ENCODE measurements around the gene TUBD1. TPM values are rescaled to one million over a fixed set of nuclear protein-coding genes. Genes with fewer than 3 reads are reported as not detected.

Gene TUBD1
- total and polyA plus RNA-seq, 7 experiments from 2014 or later = 8.2 to 42.1 (median 25.5) TPM

DNA sequence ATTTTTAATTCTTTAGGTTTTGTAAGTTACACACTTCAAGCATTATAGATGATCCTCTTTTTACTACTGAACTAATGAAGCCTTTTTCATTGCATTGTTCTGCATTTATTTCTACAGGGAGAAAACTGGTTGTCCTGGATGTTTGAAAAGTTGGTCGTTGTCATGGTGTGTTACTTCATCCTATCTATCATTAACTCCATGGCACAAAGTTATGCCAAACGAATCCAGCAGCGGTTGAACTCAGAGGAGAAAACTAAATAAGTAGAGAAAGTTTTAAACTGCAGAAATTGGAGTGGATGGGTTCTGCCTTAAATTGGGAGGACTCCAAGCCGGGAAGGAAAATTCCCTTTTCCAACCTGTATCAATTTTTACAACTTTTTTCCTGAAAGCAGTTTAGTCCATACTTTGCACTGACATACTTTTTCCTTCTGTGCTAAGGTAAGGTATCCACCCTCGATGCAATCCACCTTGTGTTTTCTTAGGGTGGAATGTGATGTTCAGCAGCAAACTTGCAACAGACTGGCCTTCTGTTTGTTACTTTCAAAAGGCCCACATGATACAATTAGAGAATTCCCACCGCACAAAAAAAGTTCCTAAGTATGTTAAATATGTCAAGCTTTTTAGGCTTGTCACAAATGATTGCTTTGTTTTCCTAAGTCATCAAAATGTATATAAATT is 53.0 kb downstream of the TUBD1 start:
- Mint-ChIP-seq H3K36me3 (peaks cover 0 to 55% (median 22%) of the 10 kb centered on the region in 5 donors), H3K4me3 (peak overlapping the region; percentile 83 to 100 (median 95)), H3K27me3 (peaks cover 0 to 20% (median 0%) of the 10 kb centered on the region in 5 donors), H3K9me3 (no peaks in the 10 kb centered on the region), H3K4me1 (peaks cover 19 to 69% (median 53%) of the 10 kb centered on the region in 7 donors), H3K27ac (peak overlapping the region; percentile 90 to 99 (median 96))
- peaks cover 0 to 4% (median 0%) of the 10 kb centered on the region in 3 experiments for H3K36me3 ChIP-seq (ENCODE audit: control insufficient read depth in 2 of 3, insufficient read depth in 3 of 3, low read length in 3 of 3)
- H3K4me1 ChIP-seq (ENCODE audit: control insufficient read depth in 2 of 2, insufficient read depth in 2 of 2, low read length in 2 of 2) = peaks cover 14% of the 10 kb centered on the region in 2 donors
- no peaks in the 10 kb centered on the region for H3K27me3 ChIP-seq (ENCODE audit: control insufficient read depth in 2 of 2, insufficient read depth in 2 of 2, low read length in 2 of 2)
- POLR2A ChIA-PET = interaction anchor here (1.0 to 2.4 kb wide), 4 partner anchors 9 to 13 kb away, joined by 4 to 13 read pairs (median 7); no protein-coding TSS in a partner anchor
- no peak for ATAC-seq
- H3K27ac ChIP-seq (ENCODE audit: low read depth, low read length) = peak overlapping the region; percentile 88
- H3K9me3 ChIP-seq (ENCODE audit: control insufficient read depth in 2 of 3, low read length in 3 of 3) = no peaks in the 10 kb centered on the region
- CTCF ChIA-PET = interaction anchor here (0.6 to 2.0 kb wide), 3 partner anchors 19 to 86 kb away, joined by 3 to 10 read pairs (median 4); no protein-coding TSS in a partner anchor
- intact Hi-C loops (cut with micrococcal nuclease) = loop anchor here (1.0 to 5.0 kb wide), 3 partner anchors 86 to 1507 kb away; partner anchors contain the start of gene CLTC (in 1 of the 2)
- peak overlapping the region; percentile 72 for H3K4me3 ChIP-seq (ENCODE audit: low read length)
- no peak for DNase-seq

DNA sequence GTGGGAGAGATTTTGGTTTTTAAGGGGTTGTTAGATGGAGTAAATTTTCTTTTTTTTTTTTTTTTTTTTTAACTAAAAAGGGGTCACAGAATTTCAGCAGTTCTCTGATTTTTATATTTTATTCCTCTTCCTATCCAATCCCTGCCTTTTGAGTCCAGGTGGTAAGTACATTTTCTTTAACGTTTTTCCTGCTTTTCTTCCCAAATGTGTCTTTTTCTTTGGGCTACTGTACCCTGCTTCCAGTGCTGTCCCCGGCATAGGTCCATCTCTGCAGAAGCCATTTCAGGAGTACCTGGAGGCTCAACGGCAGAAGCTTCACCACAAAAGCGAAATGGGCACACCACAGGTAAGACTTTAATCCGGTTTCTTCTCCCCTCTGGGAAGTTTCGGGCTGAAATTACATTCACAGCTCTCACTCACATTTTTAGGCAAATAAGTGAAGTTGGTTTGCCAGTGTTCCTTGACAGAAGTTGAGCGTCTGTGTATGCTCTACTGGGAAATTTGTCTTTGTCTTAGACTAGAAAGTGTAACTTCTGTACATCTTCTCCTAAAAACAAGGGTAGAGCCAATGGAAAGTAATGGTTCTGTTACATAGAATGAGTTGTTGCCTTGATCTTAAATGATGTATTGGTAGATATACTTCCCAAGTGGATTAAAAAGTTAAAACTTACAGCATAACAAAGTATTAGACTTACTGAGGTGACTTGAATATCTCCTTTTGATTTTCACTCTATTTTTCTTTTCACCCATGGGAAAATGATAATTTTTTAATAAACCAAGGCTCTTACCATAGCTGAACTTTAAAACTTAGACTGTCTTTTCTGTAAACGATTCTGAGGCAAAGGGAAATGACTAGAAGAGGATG is 54.5 kb downstream of the TUBD1 start:
- Mint-ChIP-seq H3K9me3 (no peaks in the 10 kb centered on the region), H3K27ac (peak overlapping the region; percentile 90 to 99 (median 96)), H3K4me3 (peak overlapping the region; percentile 83 to 100 (median 95)), H3K4me1 (peaks cover 16 to 69% (median 52%) of the 10 kb centered on the region in 7 donors), H3K27me3 (peaks cover 0 to 20% (median 0%) of the 10 kb centered on the region in 5 donors), H3K36me3 (peaks cover 0 to 57% (median 25%) of the 10 kb centered on the region in 5 donors)
- intact Hi-C loops (cut with micrococcal nuclease) = loop anchor here in 1 of 2 donors (5.0 kb wide), 1 partner anchor 221 kb away; the partner anchor contains the start of gene CLTC
- ATAC-seq = no peak
- no peaks in the 10 kb centered on the region for H3K9me3 ChIP-seq (ENCODE audit: control insufficient read depth in 2 of 3, low read length in 3 of 3)
- H3K4me3 ChIP-seq (ENCODE audit: low read length) = peak overlapping the region; percentile 72
- CTCF ChIA-PET = interaction anchor here (0.6 to 2.0 kb wide), 4 partner anchors 12 to 124 kb away, joined by 3 to 10 read pairs (median 3); no protein-coding TSS in a partner anchor
- no peaks in the 10 kb centered on the region for H3K27me3 ChIP-seq (ENCODE audit: control insufficient read depth in 2 of 2, insufficient read depth in 2 of 2, low read length in 2 of 2)
- POLR2A ChIA-PET = interaction anchor here (0.6 to 2.4 kb wide), 14 partner anchors 8 to 219 kb away, joined by 3 to 13 read pairs (median 4); partner anchors contain the start of genes CLTC, RPS6KB1 and TUBD1
- peaks cover 7 to 14% of the 10 kb centered on the region in 2 donors for H3K4me1 ChIP-seq (ENCODE audit: control insufficient read depth in 2 of 2, insufficient read depth in 2 of 2, low read length in 2 of 2)
- H3K36me3 ChIP-seq (ENCODE audit: control insufficient read depth in 2 of 3, insufficient read depth in 3 of 3, low read length in 3 of 3) = peaks cover 0 to 4% (median 0%) of the 10 kb centered on the region in 3 experiments
- H3K27ac ChIP-seq (ENCODE audit: low read depth, low read length) = peak overlapping the region; percentile 88
- DNase-seq = peak in 3 of 9 donors; percentile 10 to 53 (median 21)

DNA sequence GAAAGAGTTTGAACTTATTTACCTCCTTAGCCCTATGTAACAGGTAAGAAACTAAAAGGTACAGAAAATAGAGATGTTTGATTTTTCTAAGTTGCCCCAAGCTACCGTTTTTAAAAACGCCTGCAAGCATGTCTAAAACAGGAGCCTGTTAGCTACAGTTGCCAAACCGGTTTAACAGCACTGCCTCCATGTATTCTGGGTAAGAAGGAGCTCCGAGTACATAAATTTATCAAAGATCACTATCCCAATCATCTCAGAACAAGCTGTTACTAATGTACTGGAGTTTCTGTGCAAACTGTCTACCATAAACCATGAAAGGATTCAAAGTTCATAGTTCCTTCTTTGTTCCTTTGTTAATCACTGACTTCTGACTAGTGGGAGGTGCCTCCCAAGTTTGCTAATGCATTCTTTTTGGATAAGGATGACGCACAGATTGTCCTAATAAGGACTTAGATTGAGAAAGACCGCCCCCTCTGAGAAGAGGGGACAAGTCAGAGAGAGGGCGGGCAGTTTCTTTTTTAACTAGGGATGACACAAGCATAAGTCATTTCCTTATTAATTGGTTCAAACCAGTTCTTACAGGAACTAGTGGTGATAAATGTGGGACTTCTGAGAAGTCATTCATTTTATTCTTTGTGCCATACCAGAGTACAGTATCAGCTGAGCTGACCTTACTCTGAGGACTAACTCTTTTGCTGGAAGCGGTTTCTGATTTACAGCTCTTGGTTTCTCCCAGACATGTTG is 55.3 kb downstream of the TUBD1 start:
- H3K4me3 ChIP-seq (ENCODE audit: low read length) = peak overlapping the region; percentile 72
- ChIA-PET POLR2A (interaction anchor here (0.7 to 2.1 kb wide), 10 partner anchors 8 to 218 kb away, joined by 3 to 7 read pairs (median 4); partner anchors contain the start of genes CLTC, RPS6KB1 and TUBD1), CTCF (interaction anchor here (0.6 to 2.0 kb wide), 4 partner anchors 22 to 124 kb away, joined by 3 to 10 read pairs (median 3); no protein-coding TSS in a partner anchor)
- H3K27me3 ChIP-seq (ENCODE audit: control insufficient read depth in 2 of 2, insufficient read depth in 2 of 2, low read length in 2 of 2) = no peaks in the 10 kb centered on the region
- H3K27me3 Mint-ChIP-seq = peaks cover 0 to 17% (median 0%) of the 10 kb centered on the region in 5 donors
- H3K36me3 ChIP-seq (ENCODE audit: control insufficient read depth in 2 of 3, insufficient read depth in 3 of 3, low read length in 3 of 3) = peaks cover 0 to 4% (median 0%) of the 10 kb centered on the region in 3 experiments
- peaks cover 6 to 14% of the 10 kb centered on the region in 2 donors for H3K4me1 ChIP-seq (ENCODE audit: control insufficient read depth in 2 of 2, insufficient read depth in 2 of 2, low read length in 2 of 2)
- peak overlapping the region; percentile 88 for H3K27ac ChIP-seq (ENCODE audit: low read depth, low read length)
- H3K27ac Mint-ChIP-seq = peak overlapping the region; percentile 90 to 99 (median 96)
- H3K36me3 Mint-ChIP-seq = peaks cover 0 to 51% (median 21%) of the 10 kb centered on the region in 5 donors
- H3K4me1 Mint-ChIP-seq = peaks cover 14 to 69% (median 49%) of the 10 kb centered on the region in 7 donors
- DNase-seq (peak in 8 of 9 donors; percentile 51 to 91 (median 74)), ATAC-seq (peak; percentile 94)
- intact Hi-C loops (cut with micrococcal nuclease) = loop anchor here (1.0 to 5.0 kb wide), 7 partner anchors 8 to 220 kb away; partner anchors contain the start of genes CLTC (in 2 of the 2) and RPS6KB1 (in 1 of the 2)
- peak overlapping the region; percentile 83 to 100 (median 95) for H3K4me3 Mint-ChIP-seq
- no peaks in the 10 kb centered on the region for H3K9me3 Mint-ChIP-seq
- no peaks in the 10 kb centered on the region for H3K9me3 ChIP-seq (ENCODE audit: control insufficient read depth in 2 of 3, low read length in 3 of 3)

DNA sequence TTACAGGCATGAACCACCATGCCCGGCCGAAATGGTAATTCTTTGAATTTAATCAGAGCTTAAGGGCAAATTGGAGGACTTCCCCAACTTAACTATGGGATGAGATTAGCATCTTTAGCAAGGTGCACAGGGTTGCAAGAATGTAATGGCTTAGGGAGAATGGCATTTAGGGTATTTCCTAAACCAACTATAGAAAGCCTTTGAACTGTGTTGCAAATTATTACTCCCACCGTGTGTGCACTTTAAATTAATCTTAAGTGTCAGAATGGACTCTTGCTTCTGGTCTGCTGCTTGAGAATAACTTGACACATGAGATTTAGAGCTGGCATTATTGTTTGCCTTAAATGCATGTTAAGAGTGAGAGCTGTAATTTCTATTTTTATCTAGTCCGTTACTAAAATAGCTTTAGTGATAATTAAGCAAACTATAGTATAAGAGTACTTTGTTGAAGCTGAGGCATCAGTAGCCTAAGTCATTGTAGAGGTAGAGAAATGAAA is 59.8 kb downstream of the TUBD1 start:
- Histone ChIP-seq H3K27me3 (ENCODE audit: control insufficient read depth in 2 of 2, insufficient read depth in 2 of 2, low read length in 2 of 2) (no peaks in the 10 kb centered on the region), H3K27ac (ENCODE audit: low read depth, low read length) (no peak overlapping the region), H3K4me1 (ENCODE audit: control insufficient read depth in 2 of 2, insufficient read depth in 2 of 2, low read length in 2 of 2) (peaks cover 12 to 31% of the 10 kb centered on the region in 2 donors), H3K4me3 (ENCODE audit: low read length) (no peak overlapping the region), H3K9me3 (ENCODE audit: control insufficient read depth in 2 of 3, low read length in 3 of 3) (no peaks in the 10 kb centered on the region), H3K36me3 (ENCODE audit: control insufficient read depth in 2 of 3, insufficient read depth in 3 of 3, low read length in 3 of 3) (no peaks in the 10 kb centered on the region)
- DNase-seq (no peak), ATAC-seq (no peak)
- CTCF ChIA-PET = interaction anchor here (0.8 to 1.0 kb wide), 2 partner anchors 29 to 79 kb away, joined by 3 read pairs; no protein-coding TSS in a partner anchor
- intact Hi-C loops (cut with micrococcal nuclease) = no loop called here
- Mint-ChIP-seq H3K36me3 (peaks cover 0 to 10% (median 4%) of the 10 kb centered on the region in 5 donors), H3K4me1 (peaks cover 12 to 71% (median 35%) of the 10 kb centered on the region in 7 donors), H3K4me3 (peak overlapping the region in 1 of 10 donors; percentile 48), H3K27ac (peak overlapping the region in 7 of 9 donors; percentile 2 to 80 (median 36)), H3K27me3 (no peaks in the 10 kb centered on the region), H3K9me3 (no peaks in the 10 kb centered on the region)
- POLR2A ChIA-PET = interaction anchor here (0.7 to 0.9 kb wide), 2 partner anchors 21 to 56 kb away, joined by 3 to 4 read pairs; no protein-coding TSS in a partner anchor

DNA sequence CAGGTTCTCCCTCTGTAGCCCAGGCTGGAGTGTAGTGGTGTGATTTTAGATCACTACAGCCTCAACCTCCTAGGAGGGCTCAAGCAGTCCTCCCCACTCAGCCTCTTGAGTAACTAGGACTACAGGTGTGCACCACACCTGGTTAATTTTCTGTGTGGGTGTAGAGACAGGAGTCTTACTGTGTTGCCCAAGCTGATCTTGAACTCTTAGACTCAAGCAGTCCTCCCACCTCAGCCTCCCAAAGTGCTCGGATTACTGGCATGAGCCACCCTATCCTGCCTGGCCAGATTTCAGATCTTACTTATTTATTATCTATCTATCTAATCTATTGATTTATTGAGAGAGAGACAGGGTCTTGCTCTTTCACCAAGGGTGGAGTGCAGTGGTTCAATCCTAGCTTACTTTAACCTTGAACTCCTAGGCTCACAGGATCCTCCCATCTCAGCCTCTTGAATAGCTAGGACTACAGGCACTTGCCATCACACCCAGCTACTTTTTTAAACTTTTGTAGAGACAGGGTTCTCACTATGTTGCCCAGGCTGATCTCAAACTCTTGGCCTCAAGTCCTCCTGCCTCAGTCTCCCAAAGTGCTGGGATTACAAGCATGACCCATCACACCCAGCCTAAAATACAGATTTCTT is 61.8 kb downstream of the TUBD1 start:
- CTCF ChIA-PET = interaction anchor here (0.7 to 1.3 kb wide), 2 partner anchors 77 to 1603 kb away, joined by 3 read pairs; no protein-coding TSS in a partner anchor
- Histone ChIP-seq H3K4me3 (ENCODE audit: low read length) (no peak overlapping the region), H3K4me1 (ENCODE audit: control insufficient read depth in 2 of 2, insufficient read depth in 2 of 2, low read length in 2 of 2) (peaks cover 12 to 39% of the 10 kb centered on the region in 2 donors), H3K9me3 (ENCODE audit: control insufficient read depth in 2 of 3, low read length in 3 of 3) (no peaks in the 10 kb centered on the region), H3K36me3 (ENCODE audit: control insufficient read depth in 2 of 3, insufficient read depth in 3 of 3, low read length in 3 of 3) (no peaks in the 10 kb centered on the region), H3K27me3 (ENCODE audit: control insufficient read depth in 2 of 2, insufficient read depth in 2 of 2, low read length in 2 of 2) (no peaks in the 10 kb centered on the region), H3K27ac (ENCODE audit: low read depth, low read length) (no peak overlapping the region)
- ATAC-seq (no peak), DNase-seq (no peak)
- H3K9me3 Mint-ChIP-seq = no peaks in the 10 kb centered on the region
- no peaks in the 10 kb centered on the region for H3K27me3 Mint-ChIP-seq
- POLR2A ChIA-PET = interaction anchor here (1.0 kb wide), 1 partner anchor 11 kb away, joined by 3 read pairs; no protein-coding TSS in a partner anchor
- peaks cover 0 to 14% (median 8%) of the 10 kb centered on the region in 5 donors for H3K36me3 Mint-ChIP-seq
- H3K4me3 Mint-ChIP-seq = peak overlapping the region in 1 of 10 donors; percentile 78
- intact Hi-C loops (cut with micrococcal nuclease) = no loop called here
- peaks cover 17 to 76% (median 35%) of the 10 kb centered on the region in 7 donors for H3K4me1 Mint-ChIP-seq
- H3K27ac Mint-ChIP-seq = peak overlapping the region in 8 of 9 donors; percentile 15 to 97 (median 60)

All from naive thymus-derived CD4-positive, alpha-beta T cell (primary cell).